HepG2 (cell line): ENCODE measurements around the gene TBC1D19.

Experiments
- CREM ChIP-seq, 2 experiments: sonication (generic) in 1 of 2; formaldehyde crosslinking in 1 of 2; IDR thresholded peaks; 2 replicates each; pipeline versions ENCODE4 v1.4.0 to v1.6.1; 2016 to 2020; ENCODE audit warnings: antibody characterized with exemption in 1 of 2, mild to moderate bottlenecking in 1 of 2, missing genetic modification reagents in 1 of 2
- CTCF ChIP-seq: sonication (generic); formaldehyde crosslinking; IDR thresholded peaks from 2 replicates; pipeline ENCODE4 v1.5.0; 2020; ENCODE audit warnings: mild to moderate bottlenecking, missing genetic modification reagents, moderate library complexity
- HDAC1 ChIP-seq: sonication (generic); formaldehyde crosslinking; IDR thresholded peaks from 2 replicates; pipeline ENCODE4 v1.5.1; 2020; ENCODE audit warnings: mild to moderate bottlenecking, missing genetic modification reagents
- HNRNPH1 ChIP-seq: fragments of 200-400 bp; formaldehyde crosslinking; optimal IDR thresholded peaks from 2 replicates; pipeline ENCODE3; 2017; ENCODE audit warnings: mild to moderate bottlenecking, low read depth, low read length
- POLR2A ChIP-seq, 2 experiments: IDR thresholded peaks; 2 replicates each; pipeline ENCODE4 v1.6.1; 2011; ENCODE audit warnings: low read depth in 2 of 2, low read length in 2 of 2, mild to moderate bottlenecking in 1 of 2, moderate library complexity in 1 of 2; ENCODE audit not compliant: insufficient read depth in 1 of 2
- ZC3H4 ChIP-seq: sonication (generic); formaldehyde crosslinking; IDR thresholded peaks from 2 replicates; pipeline ENCODE4 v1.4.0; 2020; ENCODE audit warnings: missing genetic modification reagents, borderline replicate concordance

- TF ChIP-seq CTCF (CRISPR knock-in tag) (no peak), ZC3H4 (CRISPR knock-in tag) (no peak), HDAC1 (CRISPR knock-in tag) (no peak), CREM (IDR thresholded peaks at IDR 0.05) (no peak), CREM (CRISPR knock-in tag; IDR thresholded peaks at IDR 0.05) (no peak), HNRNPH1 (no peak), POLR2A (IDR thresholded peaks at IDR 0.05; ENCODE audit: insufficient read depth in 1 of 2, low read depth in 2 of 2, low read length in 2 of 2) (no peak)
These were observed 841 bp downstream of the TBC1D19 start for GRCh38 chr4:26584725-26585124.
